Hematopoietic multipotent progenitor cell treated with erythropoietin and hydrocortisone succinate and interleukin-3 and kit ligand, for 17 days (in vitro differentiated cells): Measurements from ENCODE around the gene HIP1.
"Not testable (repeated sequence)": the region's sequence is repeated elsewhere in the genome, so short reads cannot be mapped to it uniquely, and the experiment has no call there.

ENCODE experiments used
- DNase-seq: peaks from one replicate; pipeline ENCODE4 v3.0.0-alpha.2; 2015; ENCODE audit warnings: low spot score

The HIP1 gene

GRCh38 chr7:75608451-75609122 lies 130.2 kb downstream of the HIP1 start:
- no peak for DNase-seq

- no peak for DNase-seq
Measured at GRCh38 chr7:75604408-75604807, 134.3 kb downstream of the HIP1 start.

- not testable (repeated sequence) for DNase-seq
Measured at GRCh38 chr7:75602831-75603230, 135.9 kb downstream of the HIP1 start.

- no peak for DNase-seq
Measured at GRCh38 chr7:75601539-75601938, 137.2 kb downstream of the HIP1 start.

- not testable (repeated sequence) for DNase-seq
Measured at GRCh38 chr7:75600748-75601147, 138.0 kb downstream of the HIP1 start.

GRCh38 chr7:75599244-75599781 lies 139.4 kb downstream of the HIP1 start:
- DNase-seq, result no peak

GRCh38 chr7:75596727-75597614 lies 141.8 kb downstream of the HIP1 start:
- DNase-seq, result no peak

- no peak for DNase-seq
Measured at GRCh38 chr7:75595766-75596165, 143.0 kb downstream of the HIP1 start.

- not testable (repeated sequence) for DNase-seq
Measured at GRCh38 chr7:75593500-75594184, 145.1 kb downstream of the HIP1 start.

- DNase-seq, result no peak
Measured at GRCh38 chr7:75591467-75592255, 147.1 kb downstream of the HIP1 start.

GRCh38 chr7:75590373-75591005 lies 148.3 kb downstream of the HIP1 start:
- DNase-seq, result no peak

GRCh38 chr7:75584354-75584753 lies 154.4 kb downstream of the HIP1 start:
- DNase-seq, result no peak

- no peak for DNase-seq
Measured at GRCh38 chr7:75583255-75583654, 155.5 kb downstream of the HIP1 start.

GRCh38 chr7:75579899-75580298 lies 158.8 kb downstream of the HIP1 start:
- no peak for DNase-seq

- DNase-seq, result no peak
Measured at GRCh38 chr7:75578081-75578480, 160.7 kb downstream of the HIP1 start.

GRCh38 chr7:75575488-75576121 lies 163.1 kb downstream of the HIP1 start:
- no peak for DNase-seq

GRCh38 chr7:75573477-75574019 lies 165.2 kb downstream of the HIP1 start:
- no peak for DNase-seq

- no peak for DNase-seq
Measured at GRCh38 chr7:75572814-75573213, 165.9 kb downstream of the HIP1 start.

GRCh38 chr7:75572396-75572795 lies 166.3 kb downstream of the HIP1 start:
- DNase-seq, result no peak

GRCh38 chr7:75571209-75571608 lies 167.5 kb downstream of the HIP1 start:
- DNase-seq, result no peak
